ENCODE data around the gene MSANTD1.

MSANTD1 gene

DNA sequence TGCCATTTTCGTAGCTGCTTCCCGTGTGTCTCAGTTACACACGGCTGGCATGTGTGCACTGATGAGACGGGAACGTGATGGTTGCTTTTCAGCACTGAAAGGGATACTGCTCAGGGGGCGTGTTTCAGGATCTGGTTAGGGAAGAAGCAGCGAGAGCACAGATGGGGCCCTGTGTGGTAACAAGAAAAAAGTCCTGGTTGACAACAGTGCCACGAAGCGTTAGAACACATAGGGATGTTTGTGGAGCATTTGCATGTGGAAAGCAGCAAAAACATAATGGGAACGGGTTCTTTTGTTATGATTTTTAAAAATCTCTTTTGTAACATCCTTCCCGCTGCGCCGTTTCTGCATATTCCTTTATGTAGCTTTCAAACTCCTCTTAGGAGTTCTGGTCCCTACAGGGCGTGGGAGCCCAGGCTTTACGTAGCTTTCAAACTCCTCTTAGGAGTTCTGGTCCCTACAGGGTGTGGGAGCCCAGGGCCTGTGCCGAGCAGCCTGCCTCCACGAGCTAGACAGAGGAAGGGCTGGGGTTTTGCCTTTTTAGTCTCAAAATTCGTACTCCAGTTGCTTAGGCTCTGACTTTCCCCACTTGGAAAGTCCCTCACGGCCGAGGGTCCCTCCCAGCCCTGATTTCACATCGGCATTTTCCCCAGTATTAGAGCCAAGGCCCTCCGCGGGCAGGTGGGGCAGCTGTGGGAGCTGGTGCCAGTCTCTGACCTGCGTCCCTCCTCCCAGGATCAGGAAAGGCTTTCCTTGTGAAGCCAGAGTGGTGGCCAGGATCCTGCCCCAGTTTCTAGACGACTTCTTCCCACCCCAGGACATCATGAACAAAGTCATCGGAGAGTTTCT lies 11.0 kb upstream of the MSANTD1 start:
- no peaks in the 10 kb centered on the region for H3K4me1 ChIP-seq (ENCODE audit: control extremely low read depth in 1 of 4, control insufficient read depth in 4 of 4, insufficient read depth in 4 of 4, low read length in 3 of 4)
- CTCF ChIA-PET, result no interaction called here
- H3K9me3 ChIP-seq (ENCODE audit: control extremely low read depth in 1 of 5, control insufficient read depth in 4 of 5, insufficient read depth in 2 of 5, low read depth in 1 of 5, low read length in 4 of 5), result no peaks in the 10 kb centered on the region
- H3K27me3 ChIP-seq (replicated peaks in 2 of 5; ENCODE audit: control insufficient read depth in 4 of 5, insufficient read depth in 5 of 5, low read length in 4 of 5), result no peaks in the 10 kb centered on the region
- no peak overlapping the region for H3K4me3 ChIP-seq (ENCODE audit: control insufficient read depth in 1 of 7, extremely low read depth in 1 of 7, insufficient read depth in 4 of 7, low read depth in 2 of 7, low read length in 6 of 7)
- no peak for DNase-seq
- peaks cover 20 to 89% (median 55%) of the 10 kb centered on the region in 4 experiments for H3K36me3 ChIP-seq (ENCODE audit: control insufficient read depth in 4 of 4, insufficient read depth in 4 of 4, low read length in 3 of 4)
- POLR2A ChIA-PET, result no interaction called here
- WGBS (ENCODE audit: insufficient coverage), result 93% methylated on average over 24 of the region's 26 CpGs
- H3K27ac ChIP-seq (ENCODE audit: insufficient read depth in 1 of 2, low read depth in 1 of 2, low read length in 2 of 2, poor library complexity in 1 of 2, severe bottlenecking in 2 of 2), result no peak overlapping the region

DNA sequence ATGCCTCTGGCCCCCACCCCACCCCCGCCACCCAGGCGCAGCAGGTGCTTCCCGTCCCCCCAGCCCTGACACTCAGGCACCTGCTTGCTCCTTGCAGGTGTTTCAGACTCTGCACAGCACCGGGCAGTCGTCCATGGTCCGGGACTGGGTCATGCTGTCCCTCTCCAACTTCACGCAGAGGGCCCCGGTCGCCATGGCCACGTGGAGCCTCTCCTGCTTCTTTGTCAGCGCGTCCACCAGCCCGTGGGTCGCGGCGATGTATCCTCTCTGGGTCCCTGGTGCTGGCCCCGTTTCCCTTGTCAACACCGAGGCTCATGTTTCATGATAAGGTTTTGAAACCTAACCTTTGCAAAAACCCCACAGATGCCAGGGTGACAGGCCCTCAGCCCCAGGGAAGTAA lies 10.2 kb upstream of the MSANTD1 start:
- CTCF ChIA-PET, result no interaction called here
- POLR2A ChIA-PET, result no interaction called here
- WGBS (ENCODE audit: insufficient coverage), result 94% methylated on average over 15 of the region's 18 CpGs
- no peak overlapping the region for H3K27ac ChIP-seq (ENCODE audit: insufficient read depth in 1 of 2, low read depth in 1 of 2, low read length in 2 of 2, poor library complexity in 1 of 2, severe bottlenecking in 2 of 2)
- no peaks in the 10 kb centered on the region for H3K9me3 ChIP-seq (ENCODE audit: control extremely low read depth in 1 of 5, control insufficient read depth in 4 of 5, insufficient read depth in 2 of 5, low read depth in 1 of 5, low read length in 4 of 5)
- peaks cover 18 to 84% (median 51%) of the 10 kb centered on the region in 4 experiments for H3K36me3 ChIP-seq (ENCODE audit: control insufficient read depth in 4 of 4, insufficient read depth in 4 of 4, low read length in 3 of 4)
- no peaks in the 10 kb centered on the region for H3K27me3 ChIP-seq (replicated peaks in 2 of 5; ENCODE audit: control insufficient read depth in 4 of 5, insufficient read depth in 5 of 5, low read length in 4 of 5)
- H3K4me3 ChIP-seq (ENCODE audit: control insufficient read depth in 1 of 7, extremely low read depth in 1 of 7, insufficient read depth in 4 of 7, low read depth in 2 of 7, low read length in 6 of 7), result no peak overlapping the region
- no peak for DNase-seq
- H3K4me1 ChIP-seq (ENCODE audit: control extremely low read depth in 1 of 4, control insufficient read depth in 4 of 4, insufficient read depth in 4 of 4, low read length in 3 of 4), result peaks cover 0 to 2% (median under 1%) of the 10 kb centered on the region in 4 experiments

DNA sequence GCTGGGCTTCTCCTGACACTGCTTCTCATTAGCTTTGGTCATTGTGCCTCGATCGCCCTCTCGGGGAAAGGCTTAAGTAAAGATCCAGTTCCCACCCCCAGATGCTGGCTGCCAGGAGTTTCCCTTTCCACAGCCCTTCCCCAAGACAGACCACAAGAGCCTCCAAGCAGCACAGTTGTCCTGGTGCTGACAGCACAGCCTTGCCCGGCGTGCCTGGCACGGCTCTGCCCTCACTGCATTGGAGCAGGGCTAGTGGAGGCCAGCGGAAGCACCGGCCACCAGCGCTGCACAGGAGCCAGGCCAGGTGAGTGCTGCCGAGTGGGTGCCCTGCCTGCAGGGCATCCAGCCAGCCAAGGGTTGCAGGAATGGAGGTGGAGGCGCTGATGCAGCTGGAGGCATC lies 9.7 kb upstream of the MSANTD1 start:
- ChIA-PET POLR2A (no interaction called here), CTCF (no interaction called here)
- H3K27ac ChIP-seq (ENCODE audit: insufficient read depth in 1 of 2, low read depth in 1 of 2, low read length in 2 of 2, poor library complexity in 1 of 2, severe bottlenecking in 2 of 2), result no peak overlapping the region
- no peak for DNase-seq
- H3K9me3 ChIP-seq (ENCODE audit: control extremely low read depth in 1 of 5, control insufficient read depth in 4 of 5, insufficient read depth in 2 of 5, low read depth in 1 of 5, low read length in 4 of 5), result no peaks in the 10 kb centered on the region
- H3K4me1 ChIP-seq (ENCODE audit: control extremely low read depth in 1 of 4, control insufficient read depth in 4 of 4, insufficient read depth in 4 of 4, low read length in 3 of 4), result peaks cover 0 to 6% (median 4%) of the 10 kb centered on the region in 4 experiments
- H3K27me3 ChIP-seq (replicated peaks in 2 of 5; ENCODE audit: control insufficient read depth in 4 of 5, insufficient read depth in 5 of 5, low read length in 4 of 5), result no peaks in the 10 kb centered on the region
- 96% methylated on average over 10 of the region's 11 CpGs for WGBS (ENCODE audit: insufficient coverage)
- no peak overlapping the region for H3K4me3 ChIP-seq (ENCODE audit: control insufficient read depth in 1 of 7, extremely low read depth in 1 of 7, insufficient read depth in 4 of 7, low read depth in 2 of 7, low read length in 6 of 7)
- H3K36me3 ChIP-seq (ENCODE audit: control insufficient read depth in 4 of 4, insufficient read depth in 4 of 4, low read length in 3 of 4), result peaks cover 18 to 78% (median 50%) of the 10 kb centered on the region in 4 experiments

DNA sequence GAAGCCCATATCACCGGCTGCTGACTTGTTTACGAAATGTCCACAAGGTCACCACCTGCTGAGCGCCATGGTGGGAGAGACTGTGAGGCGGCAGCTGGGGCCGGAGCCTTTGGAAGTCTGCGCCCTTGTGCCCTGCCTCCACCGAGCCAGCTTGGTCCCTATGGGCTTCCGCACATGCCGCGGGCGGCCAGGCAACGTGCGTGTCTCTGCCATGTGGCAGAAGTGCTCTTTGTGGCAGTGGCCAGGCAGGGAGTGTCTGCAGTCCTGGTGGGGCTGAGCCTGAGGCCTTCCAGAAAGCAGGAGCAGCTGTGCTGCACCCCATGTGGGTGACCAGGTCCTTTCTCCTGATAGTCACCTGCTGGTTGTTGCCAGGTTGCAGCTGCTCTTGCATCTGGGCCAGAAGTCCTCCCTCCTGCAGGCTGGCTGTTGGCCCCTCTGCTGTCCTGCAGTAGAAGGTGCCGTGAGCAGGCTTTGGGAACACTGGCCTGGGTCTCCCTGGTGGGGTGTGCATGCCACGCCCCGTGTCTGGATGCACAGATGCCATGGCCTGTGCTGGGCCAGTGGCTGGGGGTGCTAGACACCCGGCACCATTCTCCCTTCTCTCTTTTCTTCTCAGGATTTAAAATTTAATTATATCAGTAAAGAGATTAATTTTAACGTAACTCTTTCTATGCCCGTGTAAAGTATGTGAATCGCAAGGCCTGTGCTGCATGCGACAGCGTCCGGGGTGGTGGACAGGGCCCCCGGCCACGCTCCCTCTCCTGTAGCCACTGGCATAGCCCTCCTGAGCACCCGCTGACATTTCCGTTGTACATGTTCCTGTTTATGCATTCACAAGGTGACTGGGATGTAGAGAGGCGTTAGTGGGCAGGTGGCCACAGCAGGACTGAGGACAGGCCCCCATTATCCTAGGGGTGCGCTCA lies 8.7 kb upstream of the MSANTD1 start:
- Histone ChIP-seq H3K27ac (ENCODE audit: insufficient read depth in 1 of 2, low read depth in 1 of 2, low read length in 2 of 2, poor library complexity in 1 of 2, severe bottlenecking in 2 of 2) (no peak overlapping the region), H3K4me1 (ENCODE audit: control extremely low read depth in 1 of 4, control insufficient read depth in 4 of 4, insufficient read depth in 4 of 4, low read length in 3 of 4) (peaks cover 0 to 7% (median 4%) of the 10 kb centered on the region in 4 experiments), H3K4me3 (ENCODE audit: control insufficient read depth in 1 of 7, extremely low read depth in 1 of 7, insufficient read depth in 4 of 7, low read depth in 2 of 7, low read length in 6 of 7) (no peak overlapping the region), H3K36me3 (ENCODE audit: control insufficient read depth in 4 of 4, insufficient read depth in 4 of 4, low read length in 3 of 4) (peaks cover 12 to 69% (median 45%) of the 10 kb centered on the region in 4 experiments), H3K9me3 (ENCODE audit: control extremely low read depth in 1 of 5, control insufficient read depth in 4 of 5, insufficient read depth in 2 of 5, low read depth in 1 of 5, low read length in 4 of 5) (no peaks in the 10 kb centered on the region), H3K27me3 (replicated peaks in 2 of 5; ENCODE audit: control insufficient read depth in 4 of 5, insufficient read depth in 5 of 5, low read length in 4 of 5) (no peaks in the 10 kb centered on the region)
- ChIA-PET CTCF (no interaction called here), POLR2A (interaction anchor here (0.5 kb wide), 1 partner anchor 636 kb away, joined by 3 read pairs; no protein-coding TSS in a partner anchor)
- whole genome bisulfite sequencing (ENCODE audit: insufficient coverage), result 98% methylated on average over 26 of the region's 29 CpGs
- DNase-seq, result no peak

DNA sequence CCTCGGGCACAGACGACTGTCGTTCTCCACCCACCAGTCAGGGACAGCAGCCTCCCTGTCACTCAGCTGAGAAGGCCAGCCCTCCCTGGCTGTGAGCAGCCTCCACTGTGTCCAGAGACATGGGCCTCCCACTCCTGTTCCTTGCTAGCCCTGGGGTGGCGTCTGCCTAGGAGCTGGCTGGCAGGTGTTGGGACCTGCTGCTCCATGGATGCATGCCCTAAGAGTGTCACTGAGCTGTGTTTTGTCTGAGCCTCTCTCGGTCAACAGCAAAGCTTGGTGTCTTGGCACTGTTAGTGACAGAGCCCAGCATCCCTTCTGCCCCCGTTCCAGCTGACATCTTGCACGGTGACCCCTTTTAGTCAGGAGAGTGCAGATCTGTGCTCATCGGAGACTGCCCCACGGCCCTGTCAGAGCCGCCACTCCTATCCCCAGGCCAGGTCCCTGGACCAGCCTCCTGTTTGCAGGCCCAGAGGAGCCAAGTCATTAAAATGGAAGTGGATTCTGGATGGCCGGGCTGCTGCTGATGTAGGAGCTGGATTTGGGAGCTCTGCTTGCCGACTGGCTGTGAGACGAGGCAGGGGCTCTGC lies 7.9 kb upstream of the MSANTD1 start:
- Histone ChIP-seq H3K36me3 (ENCODE audit: control insufficient read depth in 4 of 4, insufficient read depth in 4 of 4, low read length in 3 of 4) (peaks cover 5 to 61% (median 40%) of the 10 kb centered on the region in 4 experiments), H3K27me3 (replicated peaks in 2 of 5; ENCODE audit: control insufficient read depth in 4 of 5, insufficient read depth in 5 of 5, low read length in 4 of 5) (no peaks in the 10 kb centered on the region), H3K27ac (ENCODE audit: insufficient read depth in 1 of 2, low read depth in 1 of 2, low read length in 2 of 2, poor library complexity in 1 of 2, severe bottlenecking in 2 of 2) (no peak overlapping the region), H3K9me3 (ENCODE audit: control extremely low read depth in 1 of 5, control insufficient read depth in 4 of 5, insufficient read depth in 2 of 5, low read depth in 1 of 5, low read length in 4 of 5) (no peaks in the 10 kb centered on the region), H3K4me1 (ENCODE audit: control extremely low read depth in 1 of 4, control insufficient read depth in 4 of 4, insufficient read depth in 4 of 4, low read length in 3 of 4) (peaks cover 0 to 7% (median 7%) of the 10 kb centered on the region in 4 experiments), H3K4me3 (ENCODE audit: control insufficient read depth in 1 of 7, extremely low read depth in 1 of 7, insufficient read depth in 4 of 7, low read depth in 2 of 7, low read length in 6 of 7) (no peak overlapping the region)
- ChIA-PET POLR2A (no interaction called here), CTCF (no interaction called here)
- 94% methylated on average over 13 of the region's 13 CpGs for WGBS (ENCODE audit: insufficient coverage)
- no peak for DNase-seq

DNA sequence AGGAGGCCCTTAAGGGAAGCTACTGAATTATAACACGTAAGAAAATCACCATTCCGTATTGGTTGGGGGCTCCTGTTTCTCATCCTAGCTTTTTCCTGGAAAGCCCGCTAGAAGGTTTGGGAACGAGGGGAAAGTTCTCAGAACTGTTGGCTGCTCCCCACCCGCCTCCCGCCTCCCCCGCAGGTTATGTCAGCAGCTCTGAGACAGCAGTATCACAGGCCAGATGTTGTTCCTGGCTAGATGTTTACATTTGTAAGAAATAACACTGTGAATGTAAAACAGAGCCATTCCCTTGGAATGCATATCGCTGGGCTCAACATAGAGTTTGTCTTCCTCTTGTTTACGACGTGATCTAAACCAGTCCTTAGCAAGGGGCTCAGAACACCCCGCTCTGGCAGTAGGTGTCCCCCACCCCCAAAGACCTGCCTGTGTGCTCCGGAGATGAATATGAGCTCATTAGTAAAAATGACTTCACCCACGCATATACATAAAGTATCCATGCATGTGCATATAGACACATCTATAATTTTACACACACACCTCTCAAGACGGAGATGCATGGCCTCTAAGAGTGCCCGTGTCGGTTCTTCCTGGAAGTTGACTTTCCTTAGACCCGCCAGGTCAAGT lies 6.9 kb upstream of the MSANTD1 start:
- ChIA-PET CTCF (interaction anchor here (1.1 kb wide), 1 partner anchor 238 kb away, joined by 3 read pairs; no protein-coding TSS in a partner anchor), POLR2A (no interaction called here)

More for the DNA sequence above, 6.9 kb upstream of the MSANTD1 start:
- Histone ChIP-seq H3K4me3 (ENCODE audit: control insufficient read depth in 1 of 7, extremely low read depth in 1 of 7, insufficient read depth in 4 of 7, low read depth in 2 of 7, low read length in 6 of 7) (no peak overlapping the region), H3K27me3 (replicated peaks in 2 of 5; ENCODE audit: control insufficient read depth in 4 of 5, insufficient read depth in 5 of 5, low read length in 4 of 5) (no peaks in the 10 kb centered on the region), H3K36me3 (ENCODE audit: control insufficient read depth in 4 of 4, insufficient read depth in 4 of 4, low read length in 3 of 4) (peaks cover 5 to 52% (median 35%) of the 10 kb centered on the region in 4 experiments), H3K27ac (ENCODE audit: insufficient read depth in 1 of 2, low read depth in 1 of 2, low read length in 2 of 2, poor library complexity in 1 of 2, severe bottlenecking in 2 of 2) (no peak overlapping the region), H3K4me1 (ENCODE audit: control extremely low read depth in 1 of 4, control insufficient read depth in 4 of 4, insufficient read depth in 4 of 4, low read length in 3 of 4) (peaks cover 0 to 14% (median 11%) of the 10 kb centered on the region in 4 experiments), H3K9me3 (ENCODE audit: control extremely low read depth in 1 of 5, control insufficient read depth in 4 of 5, insufficient read depth in 2 of 5, low read depth in 1 of 5, low read length in 4 of 5) (no peaks in the 10 kb centered on the region)
- 96% methylated on average over 16 of the region's 17 CpGs for WGBS (ENCODE audit: insufficient coverage)
- DNase-seq, result no peak

Data from common myeloid progenitor, CD34-positive (primary cell).